RWPE2 (cell line): Measurements from ENCODE around the gene PTGDS.

ENCODE experiments used
- ATAC-seq: fragments of 200-7000 bp; cut with Tn5 transposase; 3 replicates; pipeline ENCODE4 v1.9.1; 2021; ENCODE audit warnings: low read depth
- DNase-seq: peaks from one replicate; pipeline ENCODE4 v3.0.0-alpha.2; 2020; ENCODE audit warnings: low spot score
- H3K27ac ChIP-seq: fragments of 450-650 bp; 2 replicates; pipeline ENCODE4 v1.5.1; 2017; ENCODE audit warnings: mild to moderate bottlenecking; ENCODE audit not compliant: poor library complexity, severe bottlenecking
- H3K27me3 ChIP-seq: fragments of 250-450 bp; sonication (Bioruptor Pico); 2 replicates; pipeline ENCODE4 v1.5.1; 2021; ENCODE audit warnings: mild to moderate bottlenecking, moderate library complexity; ENCODE audit not compliant: insufficient read depth, poor library complexity, severe bottlenecking
- H3K36me3 ChIP-seq: fragments of 250-450 bp; sonication (Bioruptor Pico); 2 replicates; pipeline ENCODE4 v1.5.1; 2020; ENCODE audit warnings: low read depth, mild to moderate bottlenecking, moderate library complexity
- H3K4me1 ChIP-seq: fragments of 250-450 bp; sonication (Bioruptor Pico); 2 replicates; pipeline ENCODE4 v1.5.1; 2021; ENCODE audit warnings: mild to moderate bottlenecking, moderate library complexity; ENCODE audit not compliant: insufficient read depth, poor library complexity, severe bottlenecking
- H3K4me3 ChIP-seq: fragments of 250-450 bp; sonication (Bioruptor Pico); 2 replicates; pipeline ENCODE4 v1.5.1; 2021; ENCODE audit warnings: mild to moderate bottlenecking, moderate library complexity; ENCODE audit not compliant: severe bottlenecking
- H3K9me3 ChIP-seq: fragments of 250-450 bp; sonication (Bioruptor Pico); 2 replicates; pipeline ENCODE4 v1.5.1; 2021; ENCODE audit warnings: mild to moderate bottlenecking, moderate library complexity; ENCODE audit not compliant: severe bottlenecking
- TF ChIP-seq, protein P1 (sequence below): fragments of 450-650 bp; IDR thresholded peaks from one replicate; pipeline ENCODE4 v1.5.1; 2017; ENCODE audit warnings: mild to moderate bottlenecking, moderate library complexity; ENCODE audit not compliant: poor library complexity, severe bottlenecking

PTGDS gene

DNA sequence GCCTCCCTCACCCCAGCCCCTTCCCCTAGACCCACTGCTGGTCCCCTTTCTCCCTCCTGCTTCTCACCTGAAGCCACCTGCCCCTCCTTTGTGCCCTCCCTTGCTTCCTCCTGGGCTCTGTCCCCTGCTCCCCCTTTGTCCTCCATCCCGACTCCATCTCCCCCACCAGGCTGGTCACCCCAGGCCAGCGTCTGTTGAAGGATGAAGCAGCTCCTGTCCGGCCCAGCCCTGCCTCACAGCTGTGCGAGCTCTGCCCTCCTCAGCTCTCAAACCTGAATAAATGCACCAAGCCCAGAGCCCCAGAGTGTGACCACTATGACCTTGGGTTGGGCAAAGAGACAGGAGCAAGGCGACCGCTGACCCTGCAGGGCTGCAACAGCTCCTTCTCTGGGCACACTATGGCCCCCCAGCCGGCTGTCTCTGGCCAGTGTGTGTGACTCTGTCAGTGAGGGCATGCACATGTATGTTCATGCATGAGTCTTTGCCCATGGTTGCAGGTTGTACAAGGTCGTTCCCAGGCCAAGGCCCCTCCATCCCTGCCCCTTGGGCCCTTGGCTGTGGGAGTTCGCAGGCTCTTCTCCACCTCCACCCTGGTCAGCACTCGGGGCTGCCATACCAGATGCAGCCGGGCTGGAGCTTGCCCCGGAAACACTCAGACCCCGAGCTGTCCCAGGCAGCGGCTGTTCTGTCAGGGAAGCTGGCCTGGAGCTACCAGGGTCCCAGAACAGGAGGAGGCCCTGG lies 21.9 kb upstream of the PTGDS start:
- Histone ChIP-seq H3K27me3 (no peaks in the 10 kb centered on the region), H3K4me1 (no peaks in the 10 kb centered on the region), H3K9me3 (no peaks in the 10 kb centered on the region), H3K36me3 (no peaks in the 10 kb centered on the region), H3K27ac (no peak overlapping the region), H3K4me3 (no peak overlapping the region)
- DNase-seq (no peak), ATAC-seq (no peak)
- TF ChIP-seq, protein P1, sequence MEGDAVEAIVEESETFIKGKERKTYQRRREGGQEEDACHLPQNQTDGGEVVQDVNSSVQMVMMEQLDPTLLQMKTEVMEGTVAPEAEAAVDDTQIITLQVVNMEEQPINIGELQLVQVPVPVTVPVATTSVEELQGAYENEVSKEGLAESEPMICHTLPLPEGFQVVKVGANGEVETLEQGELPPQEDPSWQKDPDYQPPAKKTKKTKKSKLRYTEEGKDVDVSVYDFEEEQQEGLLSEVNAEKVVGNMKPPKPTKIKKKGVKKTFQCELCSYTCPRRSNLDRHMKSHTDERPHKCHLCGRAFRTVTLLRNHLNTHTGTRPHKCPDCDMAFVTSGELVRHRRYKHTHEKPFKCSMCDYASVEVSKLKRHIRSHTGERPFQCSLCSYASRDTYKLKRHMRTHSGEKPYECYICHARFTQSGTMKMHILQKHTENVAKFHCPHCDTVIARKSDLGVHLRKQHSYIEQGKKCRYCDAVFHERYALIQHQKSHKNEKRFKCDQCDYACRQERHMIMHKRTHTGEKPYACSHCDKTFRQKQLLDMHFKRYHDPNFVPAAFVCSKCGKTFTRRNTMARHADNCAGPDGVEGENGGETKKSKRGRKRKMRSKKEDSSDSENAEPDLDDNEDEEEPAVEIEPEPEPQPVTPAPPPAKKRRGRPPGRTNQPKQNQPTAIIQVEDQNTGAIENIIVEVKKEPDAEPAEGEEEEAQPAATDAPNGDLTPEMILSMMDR = no peak

DNA sequence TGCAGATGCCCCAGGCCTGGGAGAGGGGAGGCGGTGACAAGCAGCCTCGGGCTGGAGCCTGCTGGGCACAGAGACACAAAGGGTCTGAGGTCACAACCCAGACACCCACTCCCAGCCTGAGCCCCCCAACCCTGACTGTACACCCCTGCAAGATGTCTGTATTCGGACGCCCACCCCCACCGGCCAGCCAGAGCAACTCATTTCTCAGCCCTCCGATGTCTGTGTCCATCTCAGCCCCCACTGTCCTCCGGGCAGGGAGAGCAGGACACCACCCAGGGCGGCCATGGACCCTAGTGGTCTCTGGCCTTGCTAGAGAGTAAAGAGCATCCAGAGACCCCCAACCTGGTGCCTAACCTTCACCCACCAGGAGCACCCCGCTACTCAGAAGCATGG lies 21.4 kb upstream of the PTGDS start:
- Histone ChIP-seq H3K36me3 (no peaks in the 10 kb centered on the region), H3K27ac (no peak overlapping the region), H3K27me3 (no peaks in the 10 kb centered on the region), H3K4me1 (no peaks in the 10 kb centered on the region), H3K9me3 (no peaks in the 10 kb centered on the region), H3K4me3 (no peak overlapping the region)
- DNase-seq = no peak
- ATAC-seq = no peak
- TF ChIP-seq, protein P1 = no peak

DNA sequence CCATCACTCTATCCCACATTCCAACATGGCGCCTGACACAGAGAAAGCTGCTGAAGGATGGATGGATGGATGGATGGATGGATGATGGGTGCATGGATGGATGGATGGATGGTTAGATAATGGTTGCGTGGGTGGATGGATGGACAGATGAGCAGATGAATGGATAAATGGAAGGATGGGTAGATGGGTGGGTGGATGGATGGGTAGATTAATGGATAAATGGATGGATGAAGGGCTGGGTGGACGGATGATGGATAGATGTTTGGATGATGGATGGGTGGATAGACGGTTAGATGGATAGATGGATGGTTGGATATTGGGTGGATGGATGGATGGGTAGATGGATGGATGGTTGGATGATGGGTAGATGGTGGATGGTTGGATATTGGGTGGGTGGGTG lies 20.7 kb upstream of the PTGDS start:
- ATAC-seq = no peak
- Histone ChIP-seq H3K27me3 (no peaks in the 10 kb centered on the region), H3K36me3 (no peaks in the 10 kb centered on the region), H3K9me3 (no peaks in the 10 kb centered on the region), H3K27ac (no peak overlapping the region), H3K4me1 (no peaks in the 10 kb centered on the region), H3K4me3 (no peak overlapping the region)
- no peak for DNase-seq
- TF ChIP-seq, protein P1 = no peak

DNA sequence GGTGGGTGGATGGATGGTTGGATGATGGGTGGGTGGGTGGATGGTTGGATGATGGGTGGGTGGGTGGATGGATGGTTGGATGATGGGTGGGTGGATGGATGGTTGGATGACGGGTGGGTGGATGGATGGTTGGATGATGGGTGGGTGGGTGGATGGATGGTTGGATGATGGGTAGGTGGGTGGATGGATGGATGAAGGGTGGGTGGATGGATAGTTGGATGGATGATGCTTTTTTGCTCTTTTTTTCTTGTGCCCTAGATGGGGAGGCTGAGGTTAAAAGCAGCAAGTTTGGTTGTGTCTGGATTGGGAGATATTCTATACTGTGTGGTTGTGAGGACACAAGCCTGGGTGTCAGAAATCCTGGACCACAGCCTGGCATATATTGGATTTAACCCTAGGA lies 19.8 kb upstream of the PTGDS start:
- Histone ChIP-seq H3K4me1 (no peaks in the 10 kb centered on the region), H3K27me3 (no peaks in the 10 kb centered on the region), H3K27ac (no peak overlapping the region), H3K36me3 (no peaks in the 10 kb centered on the region), H3K4me3 (no peak overlapping the region), H3K9me3 (no peaks in the 10 kb centered on the region)
- DNase-seq (no peak), ATAC-seq (no peak)
- TF ChIP-seq, protein P1 = no peak

DNA sequence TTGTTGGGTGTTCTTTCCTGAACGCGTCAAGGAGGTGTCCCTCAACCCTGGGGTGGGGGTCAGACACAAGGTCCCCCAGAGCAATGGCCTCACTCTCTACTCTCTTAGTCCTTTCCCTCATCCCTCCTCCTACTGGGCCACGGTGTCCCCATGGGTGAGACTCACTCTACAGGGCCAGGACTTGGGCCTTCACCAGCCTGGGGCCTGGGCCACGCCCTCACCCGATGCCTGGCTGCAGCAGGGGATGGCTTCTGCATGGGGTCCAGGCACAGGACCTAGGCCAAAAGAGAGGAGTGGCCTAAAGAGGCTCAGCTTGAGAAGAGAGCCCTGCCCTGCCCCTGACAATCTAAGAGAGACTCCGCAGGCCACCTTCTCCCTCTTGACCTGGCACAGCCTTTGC lies 19.4 kb upstream of the PTGDS start:
- Histone ChIP-seq H3K4me1 (no peaks in the 10 kb centered on the region), H3K36me3 (no peaks in the 10 kb centered on the region), H3K4me3 (no peak overlapping the region), H3K27me3 (no peaks in the 10 kb centered on the region), H3K27ac (no peak overlapping the region), H3K9me3 (no peaks in the 10 kb centered on the region)
- TF ChIP-seq, protein P1 = no peak
- DNase-seq = no peak
- ATAC-seq = no peak
